ENCODE results near the gene PSMD8.
A peak's percentile ranks its signal among the peaks of the same experiment; 100 is the strongest.
"Not testable (repeated sequence)": the region's sequence is repeated elsewhere in the genome, so short reads cannot be mapped to it uniquely, and the experiment has no call there.

Gene PSMD8

DNA sequence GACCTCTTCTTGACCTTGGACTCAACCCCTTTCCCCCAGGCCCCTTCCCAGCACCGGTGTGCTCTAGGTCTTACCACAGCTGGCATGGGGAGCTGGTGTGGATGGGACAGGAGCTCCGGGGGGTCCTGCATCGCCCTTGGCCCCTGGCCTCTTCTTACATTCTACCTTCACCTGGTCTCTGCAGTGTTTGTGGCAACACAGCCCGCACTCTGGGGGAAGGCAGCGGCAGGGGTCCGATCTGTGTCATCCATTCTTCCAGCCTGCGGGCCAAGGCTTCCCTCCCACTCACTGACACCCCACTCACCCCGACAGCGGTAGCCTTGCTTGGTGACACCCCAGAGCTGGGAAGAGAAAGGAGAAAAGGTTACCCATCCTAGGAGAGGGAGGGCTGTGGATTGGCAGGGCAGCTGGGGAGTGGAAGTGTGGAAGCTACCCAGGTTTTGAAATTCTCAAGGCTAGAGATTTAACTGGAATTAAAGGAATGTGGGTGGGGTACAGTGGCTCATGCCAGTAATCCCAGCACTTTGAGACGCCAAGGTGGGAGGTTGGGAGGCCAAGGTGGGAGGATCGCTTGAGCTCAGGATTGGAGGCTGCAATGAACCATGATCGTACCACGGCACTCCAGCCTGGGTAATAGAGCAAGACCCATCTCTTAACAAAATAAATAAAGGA lies 36.8 kb downstream of the PSMD8 start:
- no peak for DNase-seq (ENCODE audit: low read depth in 2 of 2)

- not testable (repeated sequence) for DNase-seq (ENCODE audit: low read depth in 2 of 2)
Measured at GRCh38 chr19:38411898-38412297, 37.5 kb downstream of the PSMD8 start.

DNA sequence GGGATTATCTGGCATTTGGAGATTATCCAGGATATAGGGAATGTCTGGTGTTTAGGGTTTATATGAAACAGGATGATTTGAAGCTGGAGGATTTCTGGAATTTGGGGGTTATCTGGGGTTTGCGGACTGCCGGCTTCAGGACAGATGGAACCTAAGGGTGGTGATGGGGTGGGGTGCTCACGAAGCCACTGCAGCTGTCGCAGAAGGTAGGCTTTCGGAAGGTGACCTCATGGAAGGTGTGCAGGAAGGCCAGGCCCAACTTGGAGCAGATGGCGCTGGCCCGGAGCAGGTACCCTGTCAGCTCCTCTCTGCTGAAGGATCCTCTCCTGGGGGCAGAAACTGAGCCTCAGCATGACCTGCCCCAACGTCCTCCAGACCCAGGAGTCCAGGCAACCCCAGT lies 38.1 kb downstream of the PSMD8 start:
- no peak for DNase-seq (ENCODE audit: low read depth in 2 of 2)

DNA sequence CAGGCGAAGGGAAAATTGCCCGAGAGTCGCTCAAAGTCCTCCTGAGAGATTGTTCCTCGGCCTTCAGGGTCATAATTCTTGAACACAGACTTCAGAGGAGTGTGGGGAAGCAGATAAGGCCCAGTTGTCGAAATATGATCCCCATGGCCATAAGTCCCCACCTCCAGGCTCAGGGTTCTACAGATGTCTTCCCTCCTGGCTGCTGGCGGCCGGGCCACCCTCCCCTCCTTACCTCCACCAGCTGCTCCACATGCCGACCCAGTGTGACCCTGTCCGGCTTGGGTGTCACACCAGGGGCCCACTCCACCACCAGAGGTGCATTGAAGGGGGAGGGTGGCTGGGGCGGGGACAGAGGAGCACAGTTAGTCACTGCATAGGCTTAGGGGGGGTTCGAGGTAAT lies 38.6 kb downstream of the PSMD8 start:
- DNase-seq (ENCODE audit: low read depth in 2 of 2): no peak

DNA sequence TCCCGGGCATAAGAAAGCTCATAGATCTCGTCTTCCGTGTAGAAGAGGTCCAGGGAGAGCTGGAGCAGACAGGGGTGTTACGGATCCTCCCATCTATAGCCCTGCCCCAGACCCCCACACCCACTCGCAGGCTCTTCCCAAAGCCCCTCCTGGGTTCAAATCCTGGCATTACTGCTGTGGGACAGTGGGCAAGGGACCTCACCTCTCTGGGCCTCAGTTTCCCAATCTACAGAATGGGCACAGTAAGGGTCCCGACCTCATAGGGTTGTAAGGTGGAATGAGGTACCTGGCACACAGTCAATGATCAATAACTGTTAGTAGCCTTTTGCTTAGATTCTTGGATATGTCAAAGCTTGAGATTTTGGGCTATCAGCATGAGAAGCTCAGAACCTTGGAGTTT lies 39.0 kb downstream of the PSMD8 start:
- DNase-seq (ENCODE audit: low read depth in 2 of 2): no peak

- DNase-seq (ENCODE audit: low read depth in 2 of 2): no peak
Measured at GRCh38 chr19:38417146-38417543, 42.8 kb downstream of the PSMD8 start.

GRCh38 chr19:38417544-38418506 lies 43.5 kb downstream of the PSMD8 start:
- DNase-seq (ENCODE audit: low read depth in 2 of 2): peak; percentile 43 to 59

DNA sequence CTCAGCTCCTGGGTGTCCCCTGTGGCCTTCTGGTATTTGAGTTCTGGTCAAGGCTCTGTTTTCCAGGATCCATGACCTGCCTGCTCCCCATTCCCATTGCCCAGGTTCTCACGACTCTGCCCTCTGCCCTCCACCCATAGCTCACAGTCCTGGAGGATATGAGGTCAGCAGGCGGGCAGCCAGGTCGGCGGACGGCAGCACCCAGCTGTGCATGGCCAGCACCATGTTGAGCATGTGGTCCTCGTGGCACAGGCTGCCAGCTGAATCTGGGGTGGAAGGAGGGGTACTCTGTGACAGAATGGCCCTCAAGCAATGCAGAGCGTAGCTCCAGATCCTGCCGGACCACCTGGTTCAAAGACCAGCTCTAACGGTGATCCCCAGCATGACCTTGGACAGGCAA lies 46.6 kb downstream of the PSMD8 start:
- no peak for DNase-seq (ENCODE audit: low read depth in 2 of 2)

- DNase-seq (ENCODE audit: low read depth in 2 of 2): no peak
Measured at GRCh38 chr19:38421856-38422255, 47.5 kb downstream of the PSMD8 start.

DNA sequence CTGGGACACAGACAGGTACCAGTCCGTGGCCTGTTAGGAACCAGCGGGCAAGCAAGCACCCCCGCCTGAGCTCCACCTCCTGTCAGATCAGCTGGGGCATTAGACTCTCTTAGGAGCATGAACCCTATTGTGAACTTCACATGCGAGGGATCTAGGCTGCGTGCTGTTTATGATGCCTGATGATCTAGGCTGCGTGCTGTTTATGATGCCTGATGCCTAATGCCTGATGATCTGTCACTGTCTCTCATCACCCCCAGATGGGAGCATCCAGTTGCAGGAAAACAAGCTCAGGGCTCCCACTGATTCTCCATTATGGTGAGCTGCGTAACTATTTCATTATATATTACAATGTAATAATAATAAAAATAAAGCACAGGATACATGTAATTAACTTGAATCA lies 48.1 kb downstream of the PSMD8 start:
- DNase-seq (ENCODE audit: low read depth in 2 of 2): no peak

DNA sequence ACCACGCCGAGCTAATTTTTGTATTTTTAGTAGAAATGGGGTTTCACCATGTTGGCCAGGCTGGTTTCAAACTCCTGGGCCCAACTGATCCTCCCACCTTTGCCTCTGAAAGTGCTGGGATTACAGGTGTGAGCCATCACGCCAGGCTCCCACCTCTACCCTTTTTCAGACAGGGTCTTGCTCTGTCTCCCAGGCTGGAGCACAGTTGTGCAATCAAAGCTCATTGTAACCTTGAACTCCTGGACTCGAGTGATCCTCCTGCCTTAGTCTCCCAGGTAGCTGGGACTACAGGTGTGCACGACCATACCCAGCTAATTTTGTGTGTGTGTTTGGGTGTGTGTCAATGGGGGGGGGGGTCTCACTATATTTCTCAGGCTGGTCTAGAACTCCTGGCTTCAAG lies 49.9 kb downstream of the PSMD8 start:
- DNase-seq (ENCODE audit: low read depth in 2 of 2): no peak

DNA sequence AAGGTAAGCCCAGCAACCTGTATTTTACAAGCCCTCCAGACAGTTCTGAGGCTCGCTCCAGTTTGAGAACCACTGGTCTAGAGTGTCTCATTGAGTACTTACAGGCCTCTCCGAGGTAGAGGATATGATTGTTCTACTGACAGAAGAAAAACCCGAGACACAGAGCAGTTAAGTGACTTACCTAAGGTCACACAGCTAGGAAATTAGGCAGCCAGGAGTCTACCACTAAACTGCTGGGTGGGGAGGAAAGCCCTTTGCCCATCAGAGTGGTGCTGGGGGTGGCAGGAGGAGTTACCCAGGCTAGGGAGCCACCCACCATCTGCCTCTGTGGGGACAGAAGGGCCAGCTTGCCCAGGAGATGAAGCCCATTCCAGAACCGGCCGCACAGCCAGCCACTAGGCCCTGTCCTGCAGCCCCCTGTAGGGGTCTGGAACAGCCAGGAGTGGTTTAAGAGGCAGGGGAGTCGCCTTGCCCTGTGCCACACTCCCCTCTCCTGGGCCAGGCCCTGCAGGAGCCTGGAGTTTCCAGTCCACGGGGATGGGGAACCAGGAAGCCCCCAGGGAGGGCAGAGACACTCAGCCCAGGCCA lies 50.9 kb downstream of the PSMD8 start:
- DNase-seq (ENCODE audit: low read depth in 2 of 2): no peak

DNA sequence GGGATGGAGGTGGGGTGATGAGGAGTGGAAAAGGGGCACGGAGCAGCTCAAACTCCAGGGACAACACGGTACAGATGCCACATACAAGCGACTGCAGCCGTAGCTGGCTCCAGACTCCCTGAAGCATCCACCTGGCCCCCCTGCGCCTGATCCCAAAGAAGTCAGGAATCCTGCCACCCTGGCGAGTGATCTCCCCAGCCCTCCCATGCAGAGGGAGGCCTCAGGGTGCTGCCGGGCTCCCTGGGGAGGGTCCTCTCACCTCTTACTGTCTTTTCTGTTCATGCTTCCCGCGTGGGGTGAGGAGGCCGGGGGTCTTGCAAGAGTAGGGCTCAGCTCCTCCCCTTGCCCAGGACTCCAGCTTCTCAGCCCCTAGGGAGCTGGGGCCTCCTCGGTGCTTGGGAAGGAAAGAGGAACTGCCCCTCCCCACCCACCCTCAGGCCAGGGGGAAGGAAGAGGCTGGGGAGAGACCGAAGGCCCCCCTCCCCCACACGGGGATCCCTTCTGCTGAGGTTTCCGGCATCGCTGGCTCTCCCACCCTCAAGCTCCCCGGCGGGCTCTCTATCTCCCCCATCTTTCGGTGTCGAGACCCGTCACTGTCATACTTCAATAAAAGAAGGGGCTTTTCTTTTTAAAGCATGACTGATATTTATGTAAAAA lies 51.6 kb downstream of the PSMD8 start, which contains the start of gene RASGRP4:
TSS of gene RASGRP4 (minus strand) at position 410 of the 657 bp plus-strand sequence. CDS start at position 282, 128 bp downstream.
- peak; percentile 33 to 46 for DNase-seq (ENCODE audit: low read depth in 2 of 2)

DNA sequence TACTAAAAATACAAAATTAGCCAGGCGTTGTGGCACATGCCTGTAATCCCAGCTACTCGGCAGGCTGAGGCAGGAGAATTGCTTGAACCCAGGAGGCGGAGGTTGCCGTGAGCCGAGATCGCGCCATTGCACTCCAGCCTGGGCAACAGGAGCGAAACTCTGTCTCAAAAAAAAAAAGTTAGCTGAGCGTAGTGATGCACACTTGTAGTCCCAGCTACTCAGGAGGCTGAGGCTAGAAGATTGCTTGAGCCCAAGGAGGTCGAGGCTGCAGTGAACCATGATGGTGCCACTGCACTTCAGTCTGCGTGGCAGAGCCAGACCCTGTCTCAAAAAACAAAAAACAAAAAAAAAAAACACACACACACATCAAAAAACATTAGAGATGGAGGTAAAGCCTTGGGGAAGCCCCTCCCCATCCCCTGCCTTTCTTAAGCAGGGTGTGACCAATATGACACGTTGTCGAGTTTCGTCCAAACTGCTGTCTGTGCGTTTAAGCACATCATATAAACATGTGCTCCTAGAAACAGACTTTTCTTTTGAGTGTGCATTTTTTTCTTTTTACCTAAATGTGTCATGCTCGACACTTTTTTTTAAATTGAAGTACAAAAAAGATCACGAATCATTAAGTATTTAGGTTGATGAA lies 52.8 kb downstream of the PSMD8 start:
- DNase-seq (ENCODE audit: low read depth in 2 of 2): peak in 1 of 2 donors; percentile 46

- DNase-seq (ENCODE audit: low read depth in 2 of 2): peak in 1 of 2 donors; percentile 9
Measured at GRCh38 chr19:38429055-38429810, 54.9 kb downstream of the PSMD8 start.

DNA sequence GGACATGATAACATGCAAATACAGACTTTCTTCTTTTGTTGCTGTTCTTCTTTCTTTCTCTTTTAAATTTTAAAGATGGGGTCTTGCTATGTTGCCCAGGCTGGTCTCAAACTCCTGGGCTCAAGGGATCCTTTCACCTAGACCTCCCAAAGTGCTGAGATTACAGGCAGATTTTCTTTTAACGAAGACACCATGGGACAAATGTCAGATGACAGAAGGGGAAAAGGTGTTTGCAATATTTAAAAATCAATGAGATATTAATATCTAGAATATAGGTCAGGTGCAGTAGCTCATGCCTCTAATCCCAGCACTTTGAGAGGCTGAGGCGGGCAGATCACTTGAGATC lies 55.4 kb downstream of the PSMD8 start:
- DNase-seq (ENCODE audit: low read depth in 2 of 2): no peak

DNA sequence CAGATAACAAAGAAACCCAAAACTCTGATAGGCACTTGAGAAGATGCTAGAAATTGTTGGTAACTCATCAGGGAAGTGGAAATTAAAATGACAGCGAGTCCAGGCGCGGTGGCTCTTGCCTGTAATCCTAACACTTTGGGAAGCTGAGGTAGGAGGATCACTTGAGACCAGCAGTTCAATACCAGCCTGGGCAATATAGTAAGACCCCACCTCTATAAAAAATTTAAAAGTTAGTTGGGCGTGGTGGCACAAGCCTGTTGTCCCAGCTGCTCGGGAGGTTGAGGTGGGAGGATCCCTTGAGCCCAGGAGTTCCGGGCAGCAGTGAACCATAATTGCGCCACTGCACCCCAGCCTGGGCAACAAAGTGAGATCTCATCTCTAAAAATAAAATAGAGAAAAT lies 56.6 kb downstream of the PSMD8 start:
- no peak for DNase-seq (ENCODE audit: low read depth in 2 of 2)

- peak in 1 of 2 donors; percentile 56 for DNase-seq (ENCODE audit: low read depth in 2 of 2)
Measured at GRCh38 chr19:38433268-38433733, 58.9 kb downstream of the PSMD8 start, which contains the start of gene RYR1. RYR1 (plus strand) TSS chr19:38433691; CDS start chr19:38433830, 139 bp downstream.

Measured in stimulated activated CD8-positive, alpha-beta memory T cell treated with anti-CD3 and anti-CD28 coated beads, Interleukin-15, amount 100 ng/mL, for 48 hours (primary cell).